Activated CD4-positive, alpha-beta T cell treated with anti-CD3 and anti-CD28 coated beads, Interleukin-2, amount 50 U/mL, for 1 hour (primary cell): ENCODE results near the gene LRRC37A3.
"Not testable (repeated sequence)": the region's sequence is repeated elsewhere in the genome, so short reads cannot be mapped to it uniquely, and the experiment has no call there.

Experiments
- DNase-seq: peaks from one replicate; pipeline ENCODE4 v3.0.0-alpha.2; 2020

LRRC37A3 gene

DNA sequence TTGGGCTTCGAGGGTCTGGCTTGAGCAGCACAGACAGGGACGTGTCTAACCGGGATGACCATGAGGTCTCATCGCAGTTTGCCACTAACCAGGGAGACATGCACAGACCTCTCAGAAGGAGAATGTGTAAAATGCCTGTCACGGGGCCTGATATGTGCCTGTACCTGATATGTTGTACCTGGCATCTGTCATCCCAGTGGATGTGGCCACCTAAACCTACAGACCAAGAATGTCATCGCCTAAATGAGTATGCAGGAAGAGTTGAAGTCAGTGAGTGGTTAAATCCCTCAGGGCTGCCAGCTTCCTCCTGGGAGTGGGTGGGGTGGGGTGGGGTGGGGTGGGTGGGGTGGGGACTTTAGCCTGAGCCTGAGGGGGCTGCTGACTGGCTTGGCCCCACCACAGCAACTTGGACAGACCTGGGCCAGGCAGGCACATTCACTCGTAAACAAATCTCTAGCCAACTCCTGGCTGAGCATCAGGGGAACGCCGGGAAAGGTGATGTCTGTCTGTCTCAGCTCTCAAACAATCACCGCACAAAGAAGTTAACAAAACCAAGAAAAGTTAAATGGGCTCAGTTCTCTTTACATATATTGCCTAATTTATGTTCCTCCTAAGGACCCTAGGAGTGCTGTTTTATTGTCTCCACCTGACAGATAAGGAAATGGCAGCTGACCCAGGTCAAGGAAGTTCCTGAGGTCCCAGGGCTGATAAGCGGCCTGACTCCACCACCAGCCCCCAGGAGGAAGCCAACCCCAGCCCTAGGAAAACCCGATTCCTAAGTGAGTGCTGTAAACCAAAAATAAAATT lies 89.3 kb downstream of the LRRC37A3 start:
- not testable (repeated sequence) for DNase-seq

DNA sequence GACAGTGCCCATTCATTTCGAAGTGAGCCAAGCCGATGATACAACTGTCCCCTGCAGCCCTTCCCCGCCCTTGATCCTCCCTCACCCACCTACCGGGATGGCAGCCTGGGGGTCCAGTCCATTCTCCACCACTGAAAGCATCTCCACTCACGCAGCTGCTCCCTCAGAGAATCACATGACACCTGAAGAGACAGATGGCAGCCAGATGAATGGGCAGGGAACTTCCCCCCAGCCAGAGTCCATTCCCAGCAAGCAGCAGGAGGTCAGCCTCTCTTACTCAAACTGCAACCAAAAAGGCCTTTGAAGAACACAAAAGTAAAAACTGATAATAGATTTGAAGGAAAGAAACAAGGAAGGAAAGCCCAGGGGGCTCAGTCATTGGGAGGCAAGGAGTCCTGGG lies 90.2 kb downstream of the LRRC37A3 start:
- not testable (repeated sequence) for DNase-seq

DNA sequence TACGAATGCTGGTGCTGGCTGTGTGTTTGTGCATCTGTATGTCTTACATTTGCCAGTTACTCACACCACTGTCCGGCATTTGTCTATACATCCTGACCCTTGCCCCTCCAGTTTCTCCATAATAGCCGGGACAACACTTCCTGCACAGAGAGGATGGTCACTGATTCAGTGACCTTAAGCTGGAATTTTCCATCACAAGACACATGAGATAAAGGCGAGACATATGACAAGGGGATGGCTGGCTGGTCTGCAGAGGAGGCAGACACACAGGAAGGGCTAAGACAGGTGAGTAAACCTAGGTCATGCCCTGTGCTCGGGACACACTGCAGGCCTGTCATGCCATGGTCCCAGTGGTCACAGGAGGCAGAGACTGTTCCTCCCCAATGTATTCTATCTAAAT lies 100.4 kb downstream of the LRRC37A3 start:
- DNase-seq: not testable (repeated sequence)

DNA sequence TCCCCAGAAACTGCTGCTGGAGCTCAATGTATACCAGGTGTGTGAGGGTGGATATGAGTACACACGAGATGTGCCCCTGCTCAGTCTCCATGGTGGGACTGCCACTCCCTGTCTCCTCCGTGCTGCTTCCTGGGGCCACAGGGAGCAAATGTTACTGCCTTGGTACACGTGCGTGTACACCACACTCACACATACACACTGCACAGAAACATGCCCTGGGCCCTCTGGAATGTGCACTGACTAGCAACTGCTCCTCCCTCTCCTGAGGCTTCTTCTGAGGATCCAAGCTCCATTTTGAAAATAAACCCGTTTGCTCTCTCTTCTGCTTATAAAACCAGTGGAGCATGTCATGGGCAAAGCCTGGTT lies 103.5 kb downstream of the LRRC37A3 start:
- not testable (repeated sequence) for DNase-seq

GRCh38 chr17:64814993-64815832 lies 104.1 kb downstream of the LRRC37A3 start:
- not testable (repeated sequence) for DNase-seq

GRCh38 chr17:64808178-64808977 lies 110.9 kb downstream of the LRRC37A3 start:
- DNase-seq: peak; percentile 28
